DOHH2 (cell line): Measurements from ENCODE around the gene IL6.

Experiments
- CTCF ChIP-seq: fragments of 200-600 bp; sonication (generic); IDR thresholded peaks from one replicate; pipeline ENCODE4 v1.5.1; 2014; ENCODE audit warnings: antibody characterized with exemption, mild to moderate bottlenecking, low read depth, low read length; ENCODE audit not compliant: poor library complexity, severe bottlenecking
- EZH2phosphoT487 ChIP-seq: fragments of 200-600 bp; sonication (generic); IDR thresholded peaks from 2 replicates; pipeline ENCODE4 v1.6.1; 2017; ENCODE audit warnings: borderline replicate concordance, mild to moderate bottlenecking, antibody characterized with exemption, low read length, moderate library complexity, mixed read lengths

- TF ChIP-seq CTCF (no peak), EZH2phosphoT487 (no peak)
Measured at GRCh38 chr7:22686620-22687019, 40.4 kb upstream of the IL6 start.
